NK-92 (cell line): ENCODE measurements around the gene CRYBA4.

ENCODE experiments used
- DNase-seq: peaks from one replicate; lab custom pipeline; 2025; ENCODE audit not compliant: unreplicated experiment; lab: John Stamatoyannopoulos, UW

The CRYBA4 gene

DNA sequence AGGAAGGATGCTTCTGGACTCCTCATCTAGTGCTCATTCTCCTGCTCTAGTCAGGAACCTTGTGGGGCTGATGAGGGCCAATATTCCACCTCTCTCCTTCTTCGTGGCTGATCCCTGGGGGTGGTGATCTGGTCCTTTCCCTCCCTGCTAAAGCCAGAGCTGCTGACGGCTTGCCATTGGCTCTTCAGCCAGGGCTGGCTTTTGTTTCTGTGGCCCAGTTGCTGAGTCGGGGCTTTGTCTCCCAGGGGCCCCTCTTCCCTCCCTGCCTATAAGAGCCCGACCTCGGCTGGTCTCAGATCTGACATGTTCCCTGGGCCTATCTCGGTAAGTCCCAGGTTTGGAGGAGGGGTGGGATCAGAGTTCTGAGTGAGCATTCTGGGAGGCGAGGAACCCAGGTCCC is at the start of gene CRYBA4:
Gene CRYBA4 (plus strand): TSS at position 301 of the 400 bp plus-strand sequence. CDS start 634 bp downstream, outside the sequence.
- DNase-seq: no peak

DNA sequence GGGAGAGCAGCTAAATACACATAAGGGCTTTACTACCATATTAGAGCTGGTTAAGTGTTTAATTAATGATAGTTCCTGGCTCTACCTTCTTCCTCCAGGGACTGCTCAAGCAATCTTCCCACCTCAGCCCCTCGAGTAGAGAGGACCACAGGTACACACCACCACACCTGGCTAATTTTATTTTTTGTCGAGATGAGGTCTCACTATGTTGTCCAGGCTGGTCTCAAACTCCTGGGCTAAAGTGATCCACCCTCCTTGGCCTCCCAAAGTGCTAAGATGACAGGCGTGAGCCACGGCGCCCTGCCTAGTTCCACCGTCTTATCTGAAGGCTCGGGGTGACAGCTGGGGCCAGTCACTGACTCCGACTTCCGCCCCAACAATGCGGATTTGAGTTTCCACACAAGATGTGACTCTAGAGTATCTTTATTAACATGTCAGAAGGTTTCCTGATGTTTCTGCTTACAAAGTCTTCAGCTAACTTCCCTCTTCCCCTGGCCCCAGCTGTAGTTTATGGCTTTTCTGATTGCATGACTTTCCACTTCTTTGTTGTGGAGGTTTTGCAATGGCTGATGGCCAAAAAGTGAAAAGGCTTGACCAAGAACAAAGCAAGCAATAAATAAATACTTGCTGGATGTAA is 48.6 kb upstream of the CRYBA4 start:
- DNase-seq: no peak

DNA sequence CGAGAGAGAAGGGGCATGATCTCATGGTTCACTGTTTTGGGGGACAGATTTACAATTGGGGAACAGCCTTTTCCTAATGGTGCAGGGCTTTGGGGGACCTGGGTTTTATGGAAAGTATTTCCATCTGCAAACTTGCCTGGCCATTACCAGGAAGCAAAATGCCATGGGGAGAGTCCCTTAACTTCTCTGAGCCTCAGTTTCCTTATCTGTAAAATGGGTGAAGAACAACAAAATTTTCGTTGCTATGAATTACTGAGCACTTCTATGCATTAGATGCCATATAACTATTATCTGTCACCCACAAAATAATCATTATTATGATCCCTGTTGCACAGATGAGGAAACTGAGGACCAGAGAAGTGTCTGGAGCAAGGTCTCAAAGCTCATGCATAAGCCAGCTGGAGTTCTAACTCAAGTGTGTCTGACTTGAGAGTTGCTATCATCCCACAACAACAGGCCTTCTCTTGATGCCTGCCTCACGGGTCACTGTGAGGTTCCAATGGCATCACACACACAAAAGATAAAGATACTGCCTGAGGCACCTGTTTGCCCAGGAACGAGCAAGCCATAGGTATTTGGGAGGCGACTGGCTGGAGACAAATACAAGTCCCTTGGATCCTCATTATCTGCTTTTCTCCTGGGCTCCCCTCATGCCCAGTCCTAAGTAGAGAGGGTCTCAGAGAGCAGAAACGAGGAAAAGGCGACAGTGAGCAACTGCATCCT is 47.6 kb upstream of the CRYBA4 start:
- DNase-seq: no peak

DNA sequence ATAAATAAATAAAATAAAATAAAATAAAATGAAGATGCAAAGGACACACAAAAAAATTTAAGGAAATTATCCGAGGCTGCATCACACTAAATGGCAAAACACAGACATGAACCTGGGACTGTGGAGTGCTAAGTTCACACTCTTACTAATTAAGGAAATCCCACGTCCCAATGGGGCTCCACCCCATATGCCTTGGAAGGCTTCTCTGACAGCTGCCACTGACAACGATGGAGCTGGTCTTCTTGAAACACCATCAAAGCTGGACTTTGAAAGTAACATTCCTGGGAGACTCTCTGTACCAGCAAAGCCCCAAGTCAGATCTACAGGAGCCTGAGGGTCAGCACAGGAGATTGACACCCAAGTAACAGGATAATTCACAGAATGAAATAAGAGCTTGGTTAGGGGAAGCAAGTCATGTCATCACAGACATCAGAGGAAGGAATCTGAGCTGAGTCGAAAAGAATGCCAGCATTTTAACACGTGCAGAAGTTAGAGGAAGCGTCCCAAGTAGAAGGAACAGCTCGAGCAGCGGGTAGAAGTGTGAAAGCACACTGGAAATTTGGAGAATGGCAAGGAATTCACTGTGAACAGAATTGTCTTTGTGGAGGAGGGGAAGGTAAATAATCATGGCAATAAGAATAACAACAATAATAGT is 45.6 kb upstream of the CRYBA4 start:
- DNase-seq: no peak

DNA sequence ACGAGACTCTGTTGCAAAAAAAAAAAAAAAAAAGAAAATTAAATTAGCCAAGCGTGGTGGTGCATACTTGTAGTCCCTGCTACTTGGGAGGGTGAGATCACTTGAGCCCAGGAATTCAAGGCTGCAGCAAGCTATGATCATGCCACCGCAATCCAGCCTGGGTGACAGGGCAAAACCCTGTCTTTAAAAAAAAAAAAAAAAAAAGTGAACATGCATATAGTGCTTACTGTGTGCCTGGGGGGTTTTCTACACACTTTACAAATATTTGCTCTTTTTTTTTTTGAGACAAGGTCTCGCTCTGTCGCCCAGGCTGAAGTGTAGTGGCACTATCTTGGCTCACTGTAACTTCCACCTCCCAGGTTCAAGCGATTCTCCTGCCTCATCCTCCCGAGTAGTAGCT is 44.7 kb upstream of the CRYBA4 start:
- DNase-seq: no peak

DNA sequence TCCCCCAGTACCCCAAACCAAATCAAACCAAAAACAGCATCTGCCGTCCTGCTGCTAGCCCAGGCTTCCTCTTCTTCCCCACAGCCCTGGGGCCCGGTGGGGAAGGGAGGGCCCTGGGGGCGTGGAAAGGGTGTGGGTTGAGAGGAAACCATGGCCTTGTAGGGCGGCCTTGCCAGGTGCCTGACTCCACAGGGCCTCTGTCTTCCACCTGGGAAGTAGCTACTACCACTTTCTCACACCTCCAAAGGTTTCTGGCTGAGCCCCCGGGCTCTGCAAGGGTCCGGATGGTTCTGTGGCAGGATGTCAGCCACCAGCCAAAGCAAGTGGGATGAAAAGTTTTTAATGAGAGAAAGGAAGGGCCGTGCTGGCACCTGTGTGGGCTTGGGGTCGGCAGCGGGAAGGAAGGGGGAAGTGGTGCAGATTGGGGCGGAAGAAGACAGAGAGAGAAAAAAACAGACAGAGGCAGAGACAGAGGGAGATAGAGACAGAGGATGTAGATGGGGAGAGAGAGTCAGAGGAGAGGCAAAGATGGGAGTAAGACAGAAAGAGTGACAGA is 42.4 kb upstream of the CRYBA4 start:
- DNase-seq: no peak

DNA sequence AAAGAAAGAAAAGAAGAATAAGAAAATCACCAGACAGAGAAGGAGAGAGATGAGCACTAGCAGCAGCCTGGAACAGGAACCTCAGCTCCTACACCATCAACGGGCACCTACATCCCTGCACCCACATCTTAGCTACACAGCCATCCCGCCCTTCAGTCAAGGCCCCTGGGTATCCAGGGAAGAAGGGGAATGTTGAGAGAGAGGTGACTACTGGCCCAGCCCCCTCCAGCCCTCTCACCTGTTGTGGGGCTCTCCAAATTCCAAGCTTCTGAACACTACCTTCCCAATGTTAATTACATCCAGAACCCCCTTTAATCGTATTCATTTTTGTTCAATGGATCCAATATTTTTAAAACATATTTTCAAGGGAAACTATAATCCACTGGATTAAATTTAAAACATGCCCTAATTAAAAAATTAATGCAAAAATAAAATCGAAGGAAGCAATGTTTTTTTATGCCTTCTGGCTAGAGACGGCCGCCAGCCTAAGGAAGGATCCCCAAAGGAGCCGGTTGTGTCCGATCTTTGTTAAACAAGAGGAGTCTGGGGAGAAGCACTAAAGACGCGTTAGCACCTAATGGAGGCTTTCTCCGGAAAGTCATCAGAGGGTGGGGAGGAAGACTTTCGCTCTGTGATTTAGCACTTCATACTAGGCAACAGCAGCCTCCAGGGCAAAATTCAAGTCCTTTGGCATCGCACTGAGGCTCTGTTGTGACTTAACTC is 41.4 kb upstream of the CRYBA4 start:
- DNase-seq: no peak

DNA sequence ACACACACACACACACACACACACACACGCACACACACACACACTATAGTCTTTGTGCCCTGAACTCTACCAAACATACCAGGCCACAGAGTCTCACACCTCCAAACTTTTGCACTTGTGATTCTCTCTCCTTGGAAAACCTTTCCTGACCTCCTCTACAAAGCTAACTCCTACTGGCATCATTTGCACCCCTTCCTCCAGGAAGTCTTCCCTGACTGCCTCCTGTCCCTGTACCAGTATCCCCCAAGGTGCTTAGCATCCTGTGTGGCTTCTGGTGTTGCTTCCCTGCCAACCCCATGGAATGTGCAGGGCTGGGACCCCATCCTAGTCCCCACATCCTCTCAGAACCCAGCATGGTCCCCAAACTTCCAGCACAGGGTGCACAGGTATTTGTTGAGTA is 40.7 kb upstream of the CRYBA4 start:
- no peak for DNase-seq

DNA sequence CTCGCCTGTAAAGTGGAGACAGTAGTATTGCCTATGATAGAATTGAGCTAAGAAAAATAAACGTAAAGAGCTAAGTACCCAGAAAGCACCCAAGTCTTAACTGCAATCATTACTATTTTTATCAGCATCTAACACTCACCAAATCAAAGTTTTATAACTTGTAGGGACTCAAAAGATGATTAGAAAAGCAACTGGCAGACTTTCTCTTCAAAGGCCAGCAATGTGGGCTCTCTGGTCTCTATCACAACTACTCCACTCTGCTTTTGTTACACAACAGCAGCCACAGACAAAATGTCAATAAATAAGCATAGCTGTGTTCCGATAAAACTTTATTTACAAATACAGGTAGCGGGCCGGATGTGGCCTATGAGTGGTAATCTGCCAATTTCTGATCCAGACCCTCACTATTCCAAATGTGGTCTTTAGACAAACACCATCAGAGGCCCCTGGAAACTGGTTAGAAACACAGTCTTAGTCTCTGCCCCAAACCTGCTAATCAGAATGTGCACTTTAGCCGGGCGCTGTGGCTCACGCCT is 40.1 kb upstream of the CRYBA4 start:
- no peak for DNase-seq

DNA sequence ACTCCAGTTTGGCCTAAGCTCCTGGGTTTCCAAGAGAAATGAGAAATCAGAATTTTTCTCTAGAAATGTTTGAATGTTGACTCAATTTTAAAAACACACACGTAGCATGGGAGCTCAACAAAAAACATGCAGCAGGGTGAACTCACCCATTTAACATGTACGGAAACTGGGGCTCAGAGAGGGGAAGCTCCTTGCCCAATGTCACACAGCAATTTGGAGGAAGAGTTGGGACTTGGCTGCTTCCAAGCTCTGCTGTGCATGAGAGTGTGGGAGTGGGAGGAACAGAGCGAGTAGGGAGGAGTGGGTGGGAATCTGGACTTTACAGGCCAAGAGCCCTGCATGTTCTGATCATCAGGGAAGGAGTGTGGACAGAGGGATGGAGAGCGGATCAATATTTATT is 37.8 kb upstream of the CRYBA4 start:
- no peak for DNase-seq

DNA sequence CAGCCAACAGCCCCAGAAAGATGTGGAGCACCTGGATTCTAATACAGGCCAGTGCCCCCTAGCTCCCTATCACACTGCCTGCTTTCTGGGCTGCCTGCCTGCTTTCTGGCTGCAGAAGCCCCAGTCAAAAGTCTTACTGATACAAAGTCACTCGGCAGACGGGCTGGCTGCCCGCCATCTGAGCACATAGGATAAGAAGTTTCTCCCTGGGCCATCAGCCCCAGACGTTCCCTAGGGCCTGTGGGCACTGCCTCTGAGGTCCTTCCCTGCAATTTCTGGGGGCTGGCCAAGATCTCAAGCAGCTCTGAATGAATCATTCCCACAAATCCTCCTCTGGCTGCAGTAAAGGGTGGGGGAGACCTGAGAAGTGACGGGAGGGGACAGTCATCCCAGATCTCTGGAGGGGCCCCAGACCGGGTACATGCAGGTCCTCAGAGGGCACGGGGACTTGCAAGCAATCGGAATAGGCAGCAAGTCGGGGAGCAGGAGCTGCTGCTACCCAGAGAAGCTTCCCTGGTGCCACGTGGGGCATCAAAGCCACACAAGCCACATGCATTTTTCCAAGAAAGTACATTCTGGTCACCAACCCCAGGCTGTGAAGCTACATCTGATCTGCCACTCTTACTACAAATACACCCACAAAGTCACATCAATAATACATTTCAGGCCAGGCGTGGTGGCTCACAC is 36.5 kb upstream of the CRYBA4 start:
- DNase-seq: no peak

DNA sequence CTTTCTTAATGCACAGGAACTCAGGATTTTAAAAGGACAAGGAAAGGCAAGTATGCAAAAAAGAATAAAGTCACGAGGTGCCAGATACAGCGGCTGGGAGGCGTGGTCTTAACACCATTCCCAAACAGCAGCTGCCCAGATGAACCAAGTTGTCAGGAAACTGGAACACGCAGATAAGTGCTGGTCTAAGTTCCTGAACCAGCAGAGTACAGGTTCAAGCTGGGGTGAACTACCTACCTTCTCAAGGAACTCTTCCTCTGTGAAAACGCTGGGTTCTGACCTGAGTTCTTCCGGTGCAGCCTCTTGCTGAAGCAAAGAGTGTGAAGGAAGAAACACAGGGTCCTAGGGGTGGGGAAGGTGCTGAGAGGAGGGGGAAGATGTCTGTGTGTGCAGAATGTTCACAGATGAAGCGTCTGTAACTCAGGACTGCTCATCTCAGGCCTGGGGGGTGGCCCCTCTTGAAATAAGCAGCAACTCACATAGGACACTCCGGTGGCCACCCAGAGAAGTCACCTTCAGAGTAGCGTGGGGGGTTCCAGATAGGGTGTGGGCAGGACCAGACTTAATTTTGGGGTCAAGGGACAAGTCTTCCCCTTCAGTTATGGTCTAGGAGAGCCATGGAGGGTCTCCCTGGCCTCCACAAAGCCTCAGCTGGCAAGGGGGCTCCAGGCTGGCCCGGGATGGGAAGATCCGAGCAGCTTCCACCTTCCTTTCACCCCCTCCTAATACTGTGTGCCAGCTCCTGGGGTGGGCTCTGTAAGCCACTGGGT is 35.0 kb upstream of the CRYBA4 start:
- no peak for DNase-seq

DNA sequence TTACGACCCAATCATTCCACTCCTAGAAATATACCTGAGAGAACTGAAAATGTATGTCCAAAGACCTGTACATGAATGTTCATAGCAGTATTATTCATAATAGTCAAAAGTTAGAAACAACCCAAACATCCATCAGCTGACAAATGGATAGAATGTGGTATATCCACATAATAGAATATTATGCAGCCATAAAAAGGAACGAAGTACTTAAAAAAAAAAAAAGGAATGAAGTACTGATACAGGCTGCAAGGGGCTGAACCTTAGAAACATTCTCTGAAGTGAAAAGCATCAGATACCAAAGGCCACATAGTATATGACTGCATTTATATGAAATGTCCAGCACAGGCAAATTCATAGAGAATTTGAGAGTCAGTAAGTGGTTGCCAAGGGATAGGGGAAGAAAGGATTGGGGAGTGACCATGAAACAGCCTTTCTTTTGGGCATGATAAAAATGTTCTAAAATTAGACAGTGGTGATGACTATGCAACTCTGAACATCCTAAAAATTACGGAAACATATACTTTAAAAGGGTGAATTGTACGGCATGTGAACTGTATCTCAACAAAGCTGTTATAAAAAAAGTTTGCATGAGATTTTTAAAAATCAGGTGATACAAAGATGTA is 33.7 kb upstream of the CRYBA4 start:
- DNase-seq: no peak

DNA sequence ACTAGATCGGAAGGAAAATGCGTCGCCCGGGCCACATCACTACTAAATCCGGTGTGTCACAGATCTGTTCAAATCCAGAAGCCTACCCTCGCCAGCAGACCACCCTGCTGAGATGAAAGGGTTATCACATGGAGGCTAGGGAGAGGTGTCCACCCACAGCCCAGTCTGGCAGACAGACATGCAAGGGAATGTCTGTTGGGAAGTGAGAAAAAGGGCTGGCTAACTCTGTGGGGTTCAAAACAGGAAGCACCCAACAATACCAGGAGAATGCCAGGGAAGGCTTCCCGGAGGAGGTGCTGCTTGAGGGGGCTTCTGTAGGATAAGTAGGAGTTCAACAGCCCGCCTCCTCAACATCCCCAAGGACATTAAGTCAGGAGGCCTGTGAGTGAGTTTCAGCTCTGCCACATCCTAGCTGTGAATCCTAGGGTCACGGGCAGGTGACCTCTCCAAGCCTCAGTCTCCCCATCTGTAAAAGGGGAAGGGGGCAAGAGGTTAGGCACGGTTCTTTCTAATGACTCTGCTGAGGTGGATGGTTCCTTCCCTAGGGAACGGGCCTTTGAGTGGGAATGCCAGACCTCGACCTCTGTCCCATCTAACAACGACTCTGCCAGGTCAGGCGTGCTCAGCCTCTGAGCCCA is 32.9 kb upstream of the CRYBA4 start:
- DNase-seq: no peak

DNA sequence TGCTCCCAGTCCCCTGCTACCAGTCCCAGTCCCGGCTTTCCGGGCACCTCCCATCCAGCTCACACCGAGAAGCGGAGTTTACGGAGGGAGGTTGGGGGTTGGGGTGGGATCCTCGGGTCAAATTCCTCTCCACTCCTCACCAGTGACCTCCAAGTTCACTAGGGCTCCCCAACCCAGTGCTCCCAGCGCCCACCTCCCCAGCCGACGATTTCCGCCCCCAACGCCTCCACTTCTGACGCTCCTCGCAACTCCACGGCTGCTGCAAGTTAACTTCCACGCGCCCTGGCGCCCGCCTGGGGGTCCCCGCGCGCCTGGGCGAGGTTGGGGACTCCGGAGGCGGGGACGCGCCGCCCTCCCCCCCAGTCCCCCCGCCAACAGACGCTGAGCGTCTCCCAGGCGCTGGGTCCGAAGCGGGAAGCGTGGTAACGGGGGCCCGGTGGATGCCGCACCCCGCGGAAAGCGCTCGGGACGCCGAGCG is 32.4 kb upstream of the CRYBA4 start:
- DNase-seq: no peak

DNA sequence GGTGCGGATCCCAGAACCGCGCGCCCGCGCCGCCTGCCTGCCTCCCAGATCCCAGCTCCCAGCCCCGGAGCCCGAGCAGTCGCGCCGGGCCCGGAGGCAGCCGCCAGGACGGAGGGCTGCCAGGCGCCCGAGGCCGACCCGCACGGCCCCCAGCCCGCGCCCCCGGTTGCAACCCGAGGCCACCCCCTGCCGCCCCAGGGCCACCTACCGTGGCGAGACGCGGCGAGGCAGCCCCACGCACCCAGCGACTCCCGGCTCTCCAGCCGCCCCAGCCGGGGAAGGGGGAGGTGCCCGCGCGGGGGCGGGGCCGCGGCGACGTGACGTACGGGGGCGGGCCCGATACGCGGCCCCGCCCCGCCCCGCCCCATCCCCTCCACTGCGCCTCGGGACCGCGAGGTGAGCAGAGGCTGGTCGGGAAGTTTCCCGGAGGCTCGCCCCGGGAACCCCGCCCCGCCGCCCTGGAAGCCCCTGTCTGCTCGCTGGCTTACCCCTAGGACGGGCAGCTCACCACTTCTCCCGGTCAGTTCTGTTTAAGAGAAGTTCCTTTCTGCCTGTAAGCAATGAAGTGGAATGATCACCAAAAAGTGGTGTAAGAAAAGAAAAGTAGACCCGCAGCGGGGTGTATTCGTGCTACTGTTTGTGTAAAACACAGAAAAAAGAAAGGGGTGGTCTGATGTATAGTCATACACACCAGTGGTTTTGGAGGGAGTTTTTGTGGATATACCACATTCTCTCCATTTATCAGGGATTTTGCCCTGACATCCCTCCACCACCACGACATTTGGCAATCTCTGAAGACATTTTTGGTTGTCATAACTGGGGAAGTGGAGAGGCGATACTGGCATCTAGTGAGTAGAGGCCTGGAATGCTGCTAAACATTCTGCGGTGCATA is 31.7 kb upstream of the CRYBA4 start, which contains the start of gene TPST2:
Gene TPST2 (minus strand): TSS at position 288 of the 892 bp plus-strand sequence. CDS start 48,502 bp downstream, outside the sequence.
- no peak for DNase-seq

DNA sequence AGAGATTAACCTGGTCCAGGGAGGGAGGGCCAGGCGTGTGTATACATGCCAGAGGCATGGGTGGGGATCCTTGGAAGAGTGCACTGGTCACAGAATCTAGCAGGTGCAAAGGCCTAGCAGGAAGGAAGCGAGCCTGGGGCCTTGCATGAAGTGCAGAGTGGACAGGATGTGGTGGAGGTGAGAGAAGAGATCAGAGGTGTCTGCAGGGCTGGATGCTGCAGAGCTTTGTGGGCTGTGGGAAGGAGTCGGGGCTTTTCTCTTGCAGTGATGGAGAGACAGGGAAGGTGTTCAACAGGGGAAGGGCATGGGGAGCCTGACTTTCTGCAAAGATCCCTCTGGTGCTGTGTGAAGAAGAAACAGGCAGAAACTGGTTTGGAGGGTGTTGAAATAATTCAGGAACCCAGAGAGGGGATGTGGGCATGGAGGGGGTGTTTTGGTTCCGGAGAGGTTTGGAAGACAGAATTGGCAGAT is 29.3 kb upstream of the CRYBA4 start:
- no peak for DNase-seq
